GM15510 (cell line): ENCODE results near the gene KCNIP3.

ENCODE experiments used
- POLR2A ChIP-seq: IDR thresholded peaks from 3 replicates; pipeline ENCODE4 v1.6.1; 2011; ENCODE audit warnings: borderline replicate concordance; ENCODE audit not compliant: insufficient read length; ENCODE audit errors: extremely low read depth

The KCNIP3 gene

DNA sequence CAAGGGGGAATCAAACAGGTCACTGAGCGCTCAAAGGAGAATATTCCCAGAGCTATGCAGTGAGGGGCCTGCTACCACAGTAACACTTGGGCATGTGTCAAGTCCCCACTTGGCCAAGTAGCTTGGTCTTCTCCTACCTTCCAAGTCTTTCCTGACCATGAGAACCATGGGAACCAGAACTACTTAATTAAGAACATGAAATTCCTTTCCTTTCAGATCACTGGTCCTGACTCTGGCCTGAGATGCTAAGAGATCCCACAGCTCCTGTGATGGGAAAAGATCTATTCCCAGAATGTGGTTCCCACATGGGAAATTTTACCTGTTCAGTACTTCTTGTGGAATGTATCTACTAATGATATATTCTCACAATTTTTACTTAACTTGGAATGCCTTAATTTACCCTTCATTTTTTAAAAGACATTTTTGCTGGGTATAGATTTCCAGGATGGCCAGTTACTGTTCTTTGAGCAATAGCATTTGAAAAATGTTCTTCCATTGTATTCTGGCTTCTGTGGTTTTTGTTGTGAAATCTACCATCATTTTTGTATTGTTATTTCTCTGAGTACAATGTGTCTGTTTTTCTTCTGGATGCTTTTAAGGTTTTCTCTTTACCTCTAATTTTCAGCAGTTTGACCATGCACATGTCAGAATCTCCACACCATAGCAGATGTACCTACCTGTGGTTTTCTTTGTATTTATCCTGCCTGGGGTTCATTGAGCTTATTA, 37.9 kb downstream of the KCNIP3 start:
- no peak for TF ChIP-seq POLR2A

DNA sequence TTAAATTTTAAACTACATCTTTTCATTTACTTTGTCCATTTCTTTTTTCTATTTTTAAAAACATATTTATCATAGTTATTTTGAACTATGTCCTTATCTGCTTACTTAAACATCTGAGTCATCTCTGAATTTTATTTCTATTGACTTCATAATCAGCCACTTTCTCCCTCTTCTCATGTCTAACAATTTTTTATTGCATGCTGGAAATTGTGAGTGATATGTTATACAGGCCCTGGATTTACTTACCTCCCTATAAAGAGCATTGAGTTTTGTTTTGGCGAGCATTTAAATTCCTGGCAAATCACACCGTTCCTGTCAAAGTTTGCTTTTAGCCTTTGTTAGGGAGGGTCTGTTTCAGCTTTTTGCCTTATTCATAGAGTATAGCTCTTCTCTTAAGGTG, 39.3 kb downstream of the KCNIP3 start:
- no peak for TF ChIP-seq POLR2A

DNA sequence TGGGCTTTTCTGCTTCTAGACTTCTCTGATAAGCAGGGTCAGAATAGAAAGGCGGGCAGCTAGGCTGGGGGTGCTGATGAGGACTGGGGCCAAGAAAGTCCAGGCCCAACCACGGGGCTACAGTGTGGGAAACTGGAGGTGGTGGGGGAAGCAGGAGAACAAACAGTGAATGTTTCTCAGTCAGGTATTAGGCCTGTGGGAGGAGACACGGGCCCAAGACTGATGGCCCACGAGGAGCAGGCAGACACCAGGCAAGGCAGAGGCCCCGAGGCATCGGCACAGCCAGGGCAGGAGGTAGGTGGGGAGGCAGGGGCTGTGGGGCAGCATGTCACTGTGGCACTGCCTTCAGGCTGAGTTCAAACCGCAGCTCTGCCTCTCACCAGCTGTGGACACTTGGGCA, 40.7 kb downstream of the KCNIP3 start:
- TF ChIP-seq POLR2A, result no peak

DNA sequence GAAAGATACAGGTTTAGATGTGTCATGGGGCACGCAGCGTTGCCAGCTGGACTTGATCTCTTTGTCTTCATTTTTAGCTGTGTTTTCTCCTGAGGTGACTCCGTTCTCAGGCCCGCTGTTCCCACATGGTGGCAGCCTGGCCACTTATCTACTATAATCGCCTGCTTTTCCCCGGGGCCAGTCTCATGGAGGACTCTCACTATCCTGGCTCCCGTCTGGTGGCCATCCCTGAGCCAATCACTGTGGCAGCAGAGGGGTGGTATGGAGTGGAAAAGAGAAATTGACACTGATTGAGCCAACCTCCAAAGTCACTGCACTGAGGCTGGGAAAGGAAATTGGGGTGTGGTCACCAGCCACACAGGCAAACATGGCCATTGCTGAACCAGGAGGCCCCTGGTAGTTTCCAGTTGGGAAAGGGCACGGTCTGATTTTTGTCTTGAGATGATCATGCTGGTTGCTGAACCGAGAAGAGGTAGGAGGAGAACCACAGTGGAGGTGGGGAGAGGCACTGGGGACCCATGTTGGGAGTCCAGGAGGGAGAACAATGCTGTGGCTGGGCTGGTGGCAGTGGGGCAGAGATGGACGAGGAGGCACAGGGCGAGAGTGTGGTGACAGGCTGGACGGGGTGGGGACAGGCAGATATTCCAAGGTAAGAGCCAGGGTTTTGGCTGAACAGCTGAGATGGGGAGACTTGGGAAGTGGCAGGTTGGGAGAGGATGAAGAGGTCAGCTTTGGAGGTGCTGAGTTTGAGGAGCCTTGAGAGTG, 45.6 kb downstream of the KCNIP3 start:
- TF ChIP-seq POLR2A, result no peak

DNA sequence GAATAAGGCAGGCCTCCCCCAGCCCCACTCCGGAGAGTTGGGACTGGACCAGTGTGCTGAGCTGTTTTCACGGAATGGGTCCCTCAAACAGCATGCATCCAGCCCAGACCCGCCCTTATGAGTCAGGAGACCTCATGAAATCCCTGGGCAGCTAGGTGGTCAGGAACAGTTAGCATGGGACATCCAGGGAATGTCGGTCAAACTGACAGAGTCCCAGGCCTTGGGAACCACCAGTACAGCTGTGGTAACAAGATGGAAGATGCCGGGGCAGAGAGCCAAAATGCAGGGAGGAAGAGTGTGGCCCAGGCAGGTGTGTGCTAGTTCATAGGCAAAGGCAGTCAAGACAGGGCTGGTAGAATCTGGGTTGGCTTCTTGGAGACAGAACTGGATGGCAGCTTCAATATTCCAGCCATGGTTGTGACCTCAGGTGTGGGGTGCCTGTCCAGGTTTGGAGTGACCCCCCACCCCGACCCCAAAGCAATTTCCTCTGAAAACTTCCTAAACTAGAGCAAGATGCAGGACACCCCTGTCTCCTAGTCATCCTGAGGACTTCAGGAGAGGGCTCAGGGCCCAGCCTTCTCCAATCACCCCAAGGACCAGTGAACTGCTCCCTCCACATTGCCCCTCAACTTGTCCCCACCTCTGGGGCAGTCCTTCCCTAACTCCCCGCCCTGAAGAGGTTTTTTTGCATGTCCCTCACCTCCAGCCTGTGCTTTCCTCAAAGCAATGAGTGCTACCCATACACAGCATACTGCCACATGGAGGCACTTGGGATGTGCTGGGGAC, 46.5 kb downstream of the KCNIP3 start:
- TF ChIP-seq POLR2A, result no peak

DNA sequence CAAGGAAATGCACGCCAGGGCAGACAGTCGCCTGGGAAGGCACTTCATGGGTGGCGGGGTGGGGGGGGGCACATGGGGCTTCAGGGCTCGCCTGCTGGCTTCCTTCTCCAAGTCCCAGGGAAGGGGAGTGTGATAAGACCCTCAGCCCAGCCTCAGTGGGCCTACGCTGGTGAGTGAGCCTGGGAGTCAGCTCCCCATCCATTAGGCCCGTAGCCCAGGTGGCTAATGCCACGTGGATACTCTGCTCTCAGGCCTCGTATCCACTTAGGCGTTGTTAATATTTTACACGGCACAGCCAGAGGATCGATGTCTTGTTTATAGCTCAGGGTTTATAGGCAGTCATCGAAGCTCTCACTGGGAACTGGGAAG, 47.1 kb downstream of the KCNIP3 start:
- TF ChIP-seq POLR2A, result no peak

DNA sequence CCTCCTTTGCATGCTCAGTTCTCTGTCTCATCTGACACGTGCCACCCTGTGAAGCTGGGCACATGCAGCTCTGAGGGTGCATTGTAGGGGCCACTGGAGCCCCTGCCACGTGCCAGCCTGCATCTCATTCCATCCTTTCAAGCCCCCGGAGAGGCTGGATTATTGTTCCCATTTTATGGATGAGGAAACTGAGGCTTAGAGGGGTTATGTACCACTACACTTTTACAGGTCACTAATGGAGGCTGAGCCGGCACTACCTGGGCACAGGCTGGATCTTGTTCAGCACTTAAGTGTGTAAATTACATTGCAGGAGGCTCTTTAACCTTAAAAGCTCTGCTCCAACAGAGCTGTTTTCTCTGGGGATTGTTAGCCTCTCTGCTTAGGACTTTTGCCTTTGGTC, 47.5 kb downstream of the KCNIP3 start:
- TF ChIP-seq POLR2A, result no peak

DNA sequence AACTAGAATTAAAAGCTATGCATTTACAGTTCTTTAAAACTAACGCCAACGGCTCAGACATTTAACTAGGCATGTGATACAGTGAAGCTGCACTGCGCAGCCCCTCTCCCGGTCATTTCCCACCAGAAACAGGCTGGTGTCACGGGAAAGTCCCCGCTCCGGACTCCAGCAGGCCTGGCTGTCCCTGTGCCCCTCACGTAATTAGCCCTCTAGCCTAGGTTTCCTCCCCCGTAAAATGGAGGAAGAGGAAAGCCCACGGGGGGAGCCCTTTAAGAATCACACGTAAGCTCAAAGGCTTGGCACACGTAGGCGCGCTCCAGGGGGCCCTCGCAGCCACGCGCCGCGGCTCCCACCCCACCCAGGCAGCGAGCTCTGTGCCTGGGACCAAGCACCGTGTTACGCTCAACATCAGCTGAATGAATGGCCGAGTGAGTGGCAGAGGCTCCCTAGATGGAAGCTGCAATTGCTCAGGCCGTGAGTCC, 48.0 kb downstream of the KCNIP3 start:
- no peak for TF ChIP-seq POLR2A

DNA sequence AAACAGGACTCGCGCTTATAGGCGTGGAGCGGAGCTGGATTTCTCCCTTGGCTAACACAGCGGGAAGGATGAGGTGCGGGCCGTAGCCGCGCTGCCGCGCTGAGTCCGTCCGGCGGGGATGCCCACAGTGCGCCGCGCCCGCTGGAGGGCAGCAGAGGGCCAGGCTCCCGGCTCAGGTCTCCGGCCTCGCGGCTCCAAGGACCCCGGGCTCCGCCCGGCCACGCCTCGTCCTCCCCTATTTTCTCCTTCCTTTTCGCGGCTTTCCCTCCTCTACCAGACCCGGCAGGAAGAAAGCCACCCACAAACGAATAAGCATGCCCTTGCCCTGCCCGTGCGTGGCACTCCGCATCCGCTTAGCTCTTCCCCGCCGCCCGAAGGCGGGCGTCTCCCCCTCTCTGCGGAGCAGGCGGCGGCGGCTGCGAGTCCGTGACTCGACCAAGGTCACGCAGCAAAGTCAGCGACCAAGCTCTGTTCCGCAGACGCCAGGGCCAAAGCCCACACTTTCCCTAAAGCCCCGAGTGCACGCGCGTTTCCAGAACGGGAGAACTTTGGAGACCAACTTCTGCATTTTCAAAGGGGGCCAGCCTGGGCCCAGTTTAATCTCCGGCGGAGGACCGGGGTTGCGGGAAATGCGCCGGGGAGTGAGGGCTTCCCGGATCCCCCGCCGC, 48.5 kb downstream of the KCNIP3 start:
- TF ChIP-seq POLR2A, result no peak

DNA sequence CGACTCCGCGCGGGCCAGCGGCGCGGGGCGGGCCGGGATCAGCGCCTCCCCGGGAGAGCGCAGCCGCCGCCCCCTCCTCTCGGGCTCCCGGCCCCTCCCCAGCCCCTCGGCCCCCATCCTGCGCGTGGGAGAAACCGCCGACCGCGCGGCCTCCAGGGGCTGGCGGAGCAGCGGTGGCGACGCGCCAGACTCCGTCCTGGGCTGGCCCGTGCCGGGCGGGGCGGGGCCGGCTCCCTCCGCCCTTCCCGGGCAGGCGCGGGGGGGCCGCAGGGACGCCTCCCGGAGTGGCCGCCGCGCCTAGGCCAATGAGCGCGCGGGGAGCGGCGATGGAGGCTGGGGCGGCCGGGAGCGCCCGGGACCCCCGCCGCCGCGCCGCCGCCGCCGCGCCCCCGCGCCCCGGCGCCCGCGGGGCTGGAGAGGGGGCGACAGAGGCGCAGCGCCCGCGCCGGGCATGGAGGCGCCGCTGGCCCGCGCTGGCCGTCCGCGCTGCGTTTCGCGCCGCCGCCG, 49.1 kb downstream of the KCNIP3 start:
- no peak for TF ChIP-seq POLR2A

DNA sequence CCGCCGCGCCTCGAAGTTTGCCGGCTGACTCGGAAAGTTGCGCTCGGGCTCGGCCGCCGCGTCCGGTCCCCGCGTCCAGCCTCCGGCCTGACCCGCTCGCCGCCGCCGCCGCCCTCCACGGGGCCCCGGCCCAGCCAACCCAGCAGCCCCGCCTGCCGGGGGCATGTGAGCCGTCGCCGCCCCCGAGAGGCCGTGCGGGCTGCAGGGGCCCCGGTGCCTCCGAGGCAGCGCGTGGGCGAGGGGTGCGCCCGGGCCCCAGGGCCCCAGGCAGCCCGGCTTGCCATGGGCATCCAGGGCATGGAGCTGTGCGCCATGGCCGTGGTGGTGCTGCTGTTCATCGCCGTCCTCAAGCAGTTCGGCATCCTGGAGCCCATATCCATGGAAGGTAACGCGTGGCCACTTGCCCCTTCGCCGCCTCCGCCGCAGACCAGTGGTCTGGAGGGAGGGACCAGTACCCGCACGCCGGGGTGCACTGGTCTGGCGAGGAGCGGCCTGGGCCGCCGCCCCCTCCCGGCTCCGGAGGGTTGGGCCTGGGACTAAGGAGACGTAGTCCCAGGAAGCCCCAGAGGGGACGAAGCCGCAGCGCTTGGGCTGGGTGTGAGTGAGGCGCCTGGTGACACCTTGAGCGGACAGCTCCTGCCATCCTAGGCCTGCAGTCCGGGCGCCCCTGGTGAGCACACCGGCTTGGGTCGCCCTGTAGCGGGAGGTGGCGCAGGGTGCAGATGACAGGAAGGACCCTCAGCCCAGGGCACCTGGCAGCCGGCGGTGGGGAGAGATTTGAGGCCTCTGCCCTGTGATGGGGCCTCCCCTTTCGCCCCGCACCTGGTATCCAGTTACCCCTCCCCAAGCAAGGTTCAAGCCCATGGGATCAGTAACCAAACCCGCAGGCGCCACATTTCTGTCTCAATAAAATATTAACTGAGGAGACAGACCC, 49.9 kb downstream of the KCNIP3 start:
- TF ChIP-seq POLR2A, result no peak

DNA sequence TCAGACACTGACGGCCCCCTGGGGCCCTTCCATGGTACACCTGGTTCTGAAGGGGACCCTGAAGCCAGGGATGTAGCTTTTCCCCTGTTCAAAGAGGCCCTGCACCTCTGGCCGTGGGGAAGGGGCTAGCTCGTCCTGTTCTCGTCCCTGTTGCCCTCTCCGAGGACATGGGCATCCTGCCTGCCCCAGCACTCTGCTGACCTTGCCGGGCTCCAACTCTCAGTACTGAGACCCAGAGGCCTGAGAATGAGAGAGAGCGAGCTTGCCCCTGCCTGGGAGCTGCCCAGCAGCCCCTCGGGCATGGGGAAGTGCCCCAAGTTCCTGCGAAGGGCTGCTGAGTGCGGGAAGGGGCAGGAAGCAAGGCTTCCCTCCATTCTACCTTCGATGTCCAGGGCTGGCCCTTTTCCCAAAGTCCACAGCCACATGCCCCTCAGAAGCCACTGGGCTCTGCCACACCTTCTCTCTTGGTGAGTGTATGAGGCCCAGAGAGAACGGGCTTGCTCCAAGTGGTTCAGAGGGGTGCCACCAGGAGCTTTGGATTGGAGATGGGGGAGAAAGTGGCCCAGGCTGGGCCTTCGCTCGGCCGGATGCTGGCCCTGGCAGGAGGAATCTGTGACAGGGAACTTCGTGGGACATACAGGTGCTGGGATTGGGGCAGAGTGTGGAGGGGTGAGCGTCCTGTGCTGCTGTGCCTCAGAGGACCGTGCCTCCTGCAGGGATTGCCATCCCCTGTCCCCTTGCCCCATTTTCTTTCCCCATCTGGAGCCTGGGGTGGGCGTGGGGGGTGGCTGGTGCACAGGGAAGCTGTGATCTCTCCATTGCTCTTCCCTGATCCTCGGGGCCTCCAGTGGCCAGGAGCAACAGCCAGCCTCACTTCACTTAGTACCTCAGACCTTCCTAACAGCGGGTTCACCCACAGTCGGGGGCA, 50.8 kb downstream of the KCNIP3 start:
- TF ChIP-seq POLR2A, result no peak
